ENCODE results near the gene AADACL3.

DNA sequence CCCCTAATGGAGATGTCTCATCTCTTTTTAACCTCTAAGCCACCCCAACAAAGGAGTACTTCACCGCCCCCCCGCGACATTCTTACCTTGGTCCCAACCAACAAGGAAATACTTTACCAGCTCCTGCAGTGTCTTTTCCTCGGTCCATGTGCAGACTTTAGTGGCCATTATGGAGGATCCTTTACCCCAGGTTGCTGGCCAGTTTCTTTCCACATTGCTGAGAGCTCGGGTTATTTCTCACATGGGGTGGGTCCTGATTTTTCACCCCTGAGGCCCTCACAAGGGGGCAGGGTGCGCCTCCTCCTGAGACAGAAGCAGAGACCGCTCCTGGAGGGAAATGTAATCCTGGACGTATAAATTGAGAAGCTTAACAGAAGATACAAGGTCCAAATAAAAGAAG lies 3.0 kb upstream of the AADACL3 start:
- TF ChIP-seq SUZ12 (IDR thresholded peaks at IDR 0.05) = no peak
- TF ChIP-seq SP1 (IDR thresholded peaks at IDR 0.05) = no peak
- no peak for TF ChIP-seq TARDBP (IDR thresholded peaks at IDR 0.05)
- no peak for TF ChIP-seq ARNT (IDR thresholded peaks at IDR 0.05)
- TF ChIP-seq, protein P1, sequence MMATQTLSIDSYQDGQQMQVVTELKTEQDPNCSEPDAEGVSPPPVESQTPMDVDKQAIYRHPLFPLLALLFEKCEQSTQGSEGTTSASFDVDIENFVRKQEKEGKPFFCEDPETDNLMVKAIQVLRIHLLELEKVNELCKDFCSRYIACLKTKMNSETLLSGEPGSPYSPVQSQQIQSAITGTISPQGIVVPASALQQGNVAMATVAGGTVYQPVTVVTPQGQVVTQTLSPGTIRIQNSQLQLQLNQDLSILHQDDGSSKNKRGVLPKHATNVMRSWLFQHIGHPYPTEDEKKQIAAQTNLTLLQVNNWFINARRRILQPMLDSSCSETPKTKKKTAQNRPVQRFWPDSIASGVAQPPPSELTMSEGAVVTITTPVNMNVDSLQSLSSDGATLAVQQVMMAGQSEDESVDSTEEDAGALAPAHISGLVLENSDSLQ (IDR thresholded peaks at IDR 0.05) = no peak
- no peak for TF ChIP-seq ZNF384 (IDR thresholded peaks at IDR 0.05)
- TF ChIP-seq ELF4 (IDR thresholded peaks at IDR 0.05) = no peak
- TF ChIP-seq LEF1 (IDR thresholded peaks at IDR 0.05; ENCODE audit: borderline replicate concordance) = no peak
- no peak for TF ChIP-seq HDGF (IDR thresholded peaks at IDR 0.05; ENCODE audit: borderline replicate concordance)
- no peak for TF ChIP-seq FOXA1 (IDR thresholded peaks at IDR 0.05)
